ENCODE results near the gene CYP1A2.
"Not testable (repeated sequence)": the region's sequence is repeated elsewhere in the genome, so short reads cannot be mapped to it uniquely, and the experiment has no call there.

DNA sequence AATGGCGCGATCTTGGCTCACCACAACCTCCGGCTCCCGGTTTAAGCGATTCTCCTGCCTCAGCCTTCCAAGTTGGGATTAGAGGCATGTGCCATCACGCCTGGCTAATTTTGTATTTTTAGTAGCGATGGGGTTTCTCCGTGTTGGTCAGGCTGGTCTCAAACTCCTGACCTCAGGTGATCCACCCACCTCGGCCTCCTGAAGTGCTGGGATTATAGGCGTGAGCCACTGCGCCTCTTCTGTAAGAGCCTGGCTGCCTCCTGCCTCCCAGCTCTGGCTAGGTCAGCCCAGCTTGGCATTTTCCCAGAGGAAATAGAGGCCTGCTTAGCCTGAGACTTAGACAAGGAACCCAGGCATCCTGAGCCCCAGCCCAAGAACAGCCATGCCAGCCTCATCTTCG is 37.4 kb downstream of the CYP1A2 start:
- TF ChIP-seq, protein P1, sequence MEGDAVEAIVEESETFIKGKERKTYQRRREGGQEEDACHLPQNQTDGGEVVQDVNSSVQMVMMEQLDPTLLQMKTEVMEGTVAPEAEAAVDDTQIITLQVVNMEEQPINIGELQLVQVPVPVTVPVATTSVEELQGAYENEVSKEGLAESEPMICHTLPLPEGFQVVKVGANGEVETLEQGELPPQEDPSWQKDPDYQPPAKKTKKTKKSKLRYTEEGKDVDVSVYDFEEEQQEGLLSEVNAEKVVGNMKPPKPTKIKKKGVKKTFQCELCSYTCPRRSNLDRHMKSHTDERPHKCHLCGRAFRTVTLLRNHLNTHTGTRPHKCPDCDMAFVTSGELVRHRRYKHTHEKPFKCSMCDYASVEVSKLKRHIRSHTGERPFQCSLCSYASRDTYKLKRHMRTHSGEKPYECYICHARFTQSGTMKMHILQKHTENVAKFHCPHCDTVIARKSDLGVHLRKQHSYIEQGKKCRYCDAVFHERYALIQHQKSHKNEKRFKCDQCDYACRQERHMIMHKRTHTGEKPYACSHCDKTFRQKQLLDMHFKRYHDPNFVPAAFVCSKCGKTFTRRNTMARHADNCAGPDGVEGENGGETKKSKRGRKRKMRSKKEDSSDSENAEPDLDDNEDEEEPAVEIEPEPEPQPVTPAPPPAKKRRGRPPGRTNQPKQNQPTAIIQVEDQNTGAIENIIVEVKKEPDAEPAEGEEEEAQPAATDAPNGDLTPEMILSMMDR (IDR thresholded peaks at IDR 0.05) = not testable (repeated sequence)
- not testable (repeated sequence) for TF ChIP-seq POLR2A (IDR thresholded peaks at IDR 0.05)
